ENCODE measurements around the gene APBB2.

- TF ChIP-seq NR3C1 (CRISPR knock-in tag; conservative IDR thresholded peaks at IDR 0.05; ENCODE audit: low read depth) (no peak), GABPB1 (CRISPR knock-in tag; IDR thresholded peaks at IDR 0.05) (no peak), ELF4 (CRISPR knock-in tag; IDR thresholded peaks at IDR 0.05; ENCODE audit: low read depth) (no peak), TCF7 (CRISPR knock-in tag; IDR thresholded peaks at IDR 0.05; ENCODE audit: low read depth) (no peak), TP53 (CRISPR knock-in tag; IDR thresholded peaks at IDR 0.05) (no peak), ZNF263 (CRISPR knock-in tag; IDR thresholded peaks at IDR 0.05; ENCODE audit: low read depth) (no peak), FOXK1 (CRISPR knock-in tag; IDR thresholded peaks at IDR 0.05) (no peak), JAZF1 (CRISPR knock-in tag; IDR thresholded peaks at IDR 0.05) (no peak)
- TF ChIP-seq, protein P1, sequence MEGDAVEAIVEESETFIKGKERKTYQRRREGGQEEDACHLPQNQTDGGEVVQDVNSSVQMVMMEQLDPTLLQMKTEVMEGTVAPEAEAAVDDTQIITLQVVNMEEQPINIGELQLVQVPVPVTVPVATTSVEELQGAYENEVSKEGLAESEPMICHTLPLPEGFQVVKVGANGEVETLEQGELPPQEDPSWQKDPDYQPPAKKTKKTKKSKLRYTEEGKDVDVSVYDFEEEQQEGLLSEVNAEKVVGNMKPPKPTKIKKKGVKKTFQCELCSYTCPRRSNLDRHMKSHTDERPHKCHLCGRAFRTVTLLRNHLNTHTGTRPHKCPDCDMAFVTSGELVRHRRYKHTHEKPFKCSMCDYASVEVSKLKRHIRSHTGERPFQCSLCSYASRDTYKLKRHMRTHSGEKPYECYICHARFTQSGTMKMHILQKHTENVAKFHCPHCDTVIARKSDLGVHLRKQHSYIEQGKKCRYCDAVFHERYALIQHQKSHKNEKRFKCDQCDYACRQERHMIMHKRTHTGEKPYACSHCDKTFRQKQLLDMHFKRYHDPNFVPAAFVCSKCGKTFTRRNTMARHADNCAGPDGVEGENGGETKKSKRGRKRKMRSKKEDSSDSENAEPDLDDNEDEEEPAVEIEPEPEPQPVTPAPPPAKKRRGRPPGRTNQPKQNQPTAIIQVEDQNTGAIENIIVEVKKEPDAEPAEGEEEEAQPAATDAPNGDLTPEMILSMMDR (IDR thresholded peaks at IDR 0.05), result no peak
- TF ChIP-seq, protein P2, sequence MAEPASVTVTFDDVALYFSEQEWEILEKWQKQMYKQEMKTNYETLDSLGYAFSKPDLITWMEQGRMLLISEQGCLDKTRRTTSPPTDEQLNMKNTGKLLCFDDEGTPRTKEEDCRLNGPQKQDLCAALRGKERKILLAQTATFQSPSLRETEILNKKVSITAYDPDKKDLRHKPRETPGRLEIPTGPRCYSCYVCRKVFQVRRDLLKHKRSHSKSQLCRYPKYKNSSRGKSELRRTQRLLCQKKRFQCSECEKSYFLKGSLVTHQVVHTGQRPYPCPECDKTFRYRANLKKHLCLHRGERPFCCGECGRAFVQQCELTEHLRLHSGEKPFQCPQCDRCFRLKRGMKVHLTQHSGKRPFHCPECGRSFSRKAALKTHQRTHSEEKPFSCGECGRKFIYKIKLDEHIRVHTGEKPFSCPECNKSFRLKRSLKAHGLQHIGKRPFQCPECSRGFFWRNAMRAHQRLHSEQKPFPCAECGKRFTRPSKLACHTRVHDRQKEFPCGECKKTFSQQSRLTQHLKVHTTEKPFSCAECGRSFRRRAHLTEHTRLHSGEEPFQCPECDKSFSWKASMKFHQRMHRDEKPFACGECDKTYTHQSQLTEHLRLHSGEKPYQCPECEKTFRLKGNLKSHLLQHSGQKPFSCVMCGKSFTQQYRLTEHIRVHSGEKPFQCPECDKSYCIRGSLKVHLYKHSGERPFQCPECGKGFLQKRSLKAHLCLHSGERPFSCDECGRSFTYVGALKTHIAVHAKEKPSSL (CRISPR knock-in tag; conservative IDR thresholded peaks at IDR 0.05), result no peak
- TF ChIP-seq, protein P3, sequence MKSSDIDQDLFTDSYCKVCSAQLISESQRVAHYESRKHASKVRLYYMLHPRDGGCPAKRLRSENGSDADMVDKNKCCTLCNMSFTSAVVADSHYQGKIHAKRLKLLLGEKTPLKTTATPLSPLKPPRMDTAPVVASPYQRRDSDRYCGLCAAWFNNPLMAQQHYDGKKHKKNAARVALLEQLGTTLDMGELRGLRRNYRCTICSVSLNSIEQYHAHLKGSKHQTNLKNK (CRISPR knock-in tag; IDR thresholded peaks at IDR 0.05), result no peak
Observed at GRCh38 chr4:41200486-41201017, 13.8 kb downstream of the APBB2 start.
